Loucy (cell line): Measurements from ENCODE around the gene HIKESHI.

Experiments used
- H2AFZ ChIP-seq: fragments of 200-600 bp; sonication (generic); 2 replicates; pipeline ENCODE4 v1.6.0; 2016; ENCODE audit warnings: antibody characterized with exemption, mild to moderate bottlenecking, low read length, moderate library complexity
- H3F3A ChIP-seq: fragments of 200-600 bp; 2 replicates; pipeline ENCODE4 v1.6.0; 2016; ENCODE audit warnings: antibody characterized with exemption, low read depth, mild to moderate bottlenecking
- H3K27me3 ChIP-seq: fragments of 200-600 bp; sonication (generic); 2 replicates; pipeline ENCODE4 v1.6.1; 2014; ENCODE audit warnings: low read length, mild to moderate bottlenecking; ENCODE audit not compliant: insufficient read depth, poor library complexity, severe bottlenecking
- H3K36me3 ChIP-seq: fragments of 200-600 bp; sonication (generic); 2 replicates; pipeline ENCODE4 v1.6.1; 2016; ENCODE audit warnings: low read length; ENCODE audit not compliant: insufficient read depth
- H3K4me1 ChIP-seq: fragments of 200-600 bp; sonication (generic); 2 replicates; pipeline ENCODE4 v1.5.1; 2014; ENCODE audit warnings: low read length, mild to moderate bottlenecking; ENCODE audit not compliant: insufficient read depth, poor library complexity, severe bottlenecking
- H3K4me2 ChIP-seq: fragments of 200-600 bp; sonication (generic); 2 replicates; pipeline ENCODE4 v1.6.0; 2014; ENCODE audit warnings: antibody characterized with exemption, low read length, low read depth, mild to moderate bottlenecking; ENCODE audit not compliant: poor library complexity, severe bottlenecking
- H3K4me3 ChIP-seq: fragments of 200-600 bp; sonication (generic); 2 replicates; pipeline ENCODE4 v1.5.1; 2014; ENCODE audit warnings: low read length, mild to moderate bottlenecking, mixed read lengths; ENCODE audit not compliant: poor library complexity, severe bottlenecking
- H3K79me2 ChIP-seq: fragments of 200-600 bp; sonication (generic); 2 replicates; pipeline ENCODE4 v1.6.1; 2014; ENCODE audit warnings: low read length; ENCODE audit not compliant: insufficient read depth
- H3K9ac ChIP-seq: fragments of 200-600 bp; sonication (generic); 2 replicates; pipeline ENCODE4 v1.6.0; 2014; ENCODE audit warnings: mild to moderate bottlenecking, low read depth, low read length, moderate library complexity; ENCODE audit not compliant: poor library complexity, severe bottlenecking
- H3K9me2 ChIP-seq: fragments of 200-600 bp; sonication (generic); replicated peaks from 2 replicates; pipeline ENCODE4 v1.6.1; 2016; ENCODE audit warnings: low read depth, low read length, mixed read lengths
- H3K9me3 ChIP-seq: fragments of 200-600 bp; sonication (generic); 2 replicates; pipeline ENCODE4 v1.6.1; 2014; ENCODE audit warnings: mild to moderate bottlenecking, antibody characterized with exemption, low read length, low read depth; ENCODE audit not compliant: insufficient read depth
- H4K20me1 ChIP-seq: fragments of 200-600 bp; sonication (generic); 2 replicates; pipeline ENCODE4 v1.6.0; 2014; ENCODE audit warnings: antibody characterized with exemption, low read length, mild to moderate bottlenecking; ENCODE audit not compliant: insufficient read depth, poor library complexity, severe bottlenecking
- CTCF ChIP-seq: fragments of 200-600 bp; sonication (generic); conservative IDR thresholded peaks from 2 replicates; pipeline ENCODE4 v1.5.1; 2014; ENCODE audit warnings: mild to moderate bottlenecking, antibody characterized with exemption, low read length
- EZH2phosphoT487 ChIP-seq: fragments of 200-600 bp; IDR thresholded peaks from 2 replicates; pipeline ENCODE4 v1.6.1; 2018; ENCODE audit warnings: antibody characterized with exemption, mild to moderate bottlenecking, moderate library complexity, borderline replicate concordance

HIKESHI gene

GRCh38 chr11:86257446-86257845 lies 44.6 kb upstream of the HIKESHI start:
- H3K27me3 ChIP-seq = no peaks in the 10 kb centered on the region
- peaks cover 20% of the 10 kb centered on the region for H4K20me1 ChIP-seq
- H2AFZ ChIP-seq = no peak overlapping the region
- no peak overlapping the region for H3K4me3 ChIP-seq
- H3K4me1 ChIP-seq = peaks cover 3% of the 10 kb centered on the region
- H3F3A ChIP-seq = no peaks in the 10 kb centered on the region
- TF ChIP-seq EZH2phosphoT487 (no peak), CTCF (no peak)
- H3K36me3 ChIP-seq = peaks cover 69% of the 10 kb centered on the region
- H3K9ac ChIP-seq = no peak overlapping the region
- H3K9me2 ChIP-seq = no peaks in the 10 kb centered on the region
- peaks cover 45% of the 10 kb centered on the region for H3K79me2 ChIP-seq
- H3K4me2 ChIP-seq = no peak overlapping the region
- no peaks in the 10 kb centered on the region for H3K9me3 ChIP-seq

GRCh38 chr11:86259730-86260129 lies 42.3 kb upstream of the HIKESHI start:
- Histone ChIP-seq H3K27me3 (no peaks in the 10 kb centered on the region), H3K36me3 (peaks cover 78% of the 10 kb centered on the region), H3K9me2 (no peaks in the 10 kb centered on the region), H2AFZ (no peak overlapping the region), H3K4me2 (no peak overlapping the region), H3K4me1 (no peaks in the 10 kb centered on the region), H3K79me2 (peaks cover 23% of the 10 kb centered on the region), H4K20me1 (peaks cover 7% of the 10 kb centered on the region), H3K9ac (no peak overlapping the region), H3K9me3 (no peaks in the 10 kb centered on the region), H3F3A (no peaks in the 10 kb centered on the region), H3K4me3 (no peak overlapping the region)
- TF ChIP-seq CTCF (no peak), EZH2phosphoT487 (no peak)

GRCh38 chr11:86261328-86261727 lies 40.7 kb upstream of the HIKESHI start:
- no peaks in the 10 kb centered on the region for H3K27me3 ChIP-seq
- peaks cover 2% of the 10 kb centered on the region for H3F3A ChIP-seq
- peaks cover 9% of the 10 kb centered on the region for H3K79me2 ChIP-seq
- no peaks in the 10 kb centered on the region for H3K9me3 ChIP-seq
- peaks cover 72% of the 10 kb centered on the region for H3K36me3 ChIP-seq
- H2AFZ ChIP-seq = no peak overlapping the region
- H3K9me2 ChIP-seq = no peaks in the 10 kb centered on the region
- peaks cover 3% of the 10 kb centered on the region for H4K20me1 ChIP-seq
- TF ChIP-seq CTCF (no peak), EZH2phosphoT487 (no peak)
- no peaks in the 10 kb centered on the region for H3K4me1 ChIP-seq
- no peak overlapping the region for H3K9ac ChIP-seq
- no peak overlapping the region for H3K4me2 ChIP-seq
- H3K4me3 ChIP-seq = no peak overlapping the region
